RWPE2 (cell line): ENCODE data around the gene TJAP1.

ENCODE experiments used
- ATAC-seq: fragments of 200-7000 bp; cut with Tn5 transposase; 3 replicates; pipeline ENCODE4 v1.9.1; 2021; ENCODE audit warnings: low read depth
- DNase-seq: peaks from one replicate; pipeline ENCODE4 v3.0.0-alpha.2; 2020; ENCODE audit warnings: low spot score
- H3K27ac ChIP-seq: fragments of 450-650 bp; 2 replicates; pipeline ENCODE4 v1.5.1; 2017; ENCODE audit warnings: mild to moderate bottlenecking; ENCODE audit not compliant: poor library complexity, severe bottlenecking
- H3K27me3 ChIP-seq: fragments of 250-450 bp; sonication (Bioruptor Pico); 2 replicates; pipeline ENCODE4 v1.5.1; 2021; ENCODE audit warnings: mild to moderate bottlenecking, moderate library complexity; ENCODE audit not compliant: insufficient read depth, poor library complexity, severe bottlenecking
- H3K36me3 ChIP-seq: fragments of 250-450 bp; sonication (Bioruptor Pico); 2 replicates; pipeline ENCODE4 v1.5.1; 2020; ENCODE audit warnings: low read depth, mild to moderate bottlenecking, moderate library complexity
- H3K4me1 ChIP-seq: fragments of 250-450 bp; sonication (Bioruptor Pico); 2 replicates; pipeline ENCODE4 v1.5.1; 2021; ENCODE audit warnings: mild to moderate bottlenecking, moderate library complexity; ENCODE audit not compliant: insufficient read depth, poor library complexity, severe bottlenecking
- H3K4me3 ChIP-seq: fragments of 250-450 bp; sonication (Bioruptor Pico); 2 replicates; pipeline ENCODE4 v1.5.1; 2021; ENCODE audit warnings: mild to moderate bottlenecking, moderate library complexity; ENCODE audit not compliant: severe bottlenecking
- H3K9me3 ChIP-seq: fragments of 250-450 bp; sonication (Bioruptor Pico); 2 replicates; pipeline ENCODE4 v1.5.1; 2021; ENCODE audit warnings: mild to moderate bottlenecking, moderate library complexity; ENCODE audit not compliant: severe bottlenecking
- TF ChIP-seq, protein P1 (sequence below): fragments of 450-650 bp; IDR thresholded peaks from one replicate; pipeline ENCODE4 v1.5.1; 2017; ENCODE audit warnings: mild to moderate bottlenecking, moderate library complexity; ENCODE audit not compliant: poor library complexity, severe bottlenecking

Gene TJAP1

DNA sequence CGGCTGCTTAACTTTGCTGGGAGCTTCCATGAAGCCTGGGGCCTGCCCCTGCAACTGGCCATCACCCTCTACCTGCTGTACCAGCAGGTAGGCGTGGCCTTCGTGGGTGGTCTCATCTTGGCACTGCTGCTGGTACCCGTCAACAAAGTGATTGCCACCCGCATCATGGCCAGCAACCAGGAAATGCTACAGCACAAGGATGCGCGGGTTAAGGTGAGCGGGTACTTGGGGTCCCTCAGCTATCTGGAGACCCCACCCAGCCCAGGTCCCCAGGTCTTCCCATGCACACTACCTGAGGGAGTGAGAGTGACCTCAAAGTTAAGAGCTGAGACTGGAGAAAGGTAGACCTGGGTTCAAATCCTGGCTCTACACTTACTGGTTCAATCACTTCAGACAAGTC is 44.2 kb upstream of the TJAP1 start:
- no peak overlapping the region for H3K4me3 ChIP-seq
- DNase-seq (no peak), ATAC-seq (no peak)
- no peaks in the 10 kb centered on the region for H3K27me3 ChIP-seq
- no peak overlapping the region for H3K27ac ChIP-seq
- peaks cover 22% of the 10 kb centered on the region for H3K4me1 ChIP-seq
- peaks cover 17% of the 10 kb centered on the region for H3K36me3 ChIP-seq
- TF ChIP-seq, protein P1, sequence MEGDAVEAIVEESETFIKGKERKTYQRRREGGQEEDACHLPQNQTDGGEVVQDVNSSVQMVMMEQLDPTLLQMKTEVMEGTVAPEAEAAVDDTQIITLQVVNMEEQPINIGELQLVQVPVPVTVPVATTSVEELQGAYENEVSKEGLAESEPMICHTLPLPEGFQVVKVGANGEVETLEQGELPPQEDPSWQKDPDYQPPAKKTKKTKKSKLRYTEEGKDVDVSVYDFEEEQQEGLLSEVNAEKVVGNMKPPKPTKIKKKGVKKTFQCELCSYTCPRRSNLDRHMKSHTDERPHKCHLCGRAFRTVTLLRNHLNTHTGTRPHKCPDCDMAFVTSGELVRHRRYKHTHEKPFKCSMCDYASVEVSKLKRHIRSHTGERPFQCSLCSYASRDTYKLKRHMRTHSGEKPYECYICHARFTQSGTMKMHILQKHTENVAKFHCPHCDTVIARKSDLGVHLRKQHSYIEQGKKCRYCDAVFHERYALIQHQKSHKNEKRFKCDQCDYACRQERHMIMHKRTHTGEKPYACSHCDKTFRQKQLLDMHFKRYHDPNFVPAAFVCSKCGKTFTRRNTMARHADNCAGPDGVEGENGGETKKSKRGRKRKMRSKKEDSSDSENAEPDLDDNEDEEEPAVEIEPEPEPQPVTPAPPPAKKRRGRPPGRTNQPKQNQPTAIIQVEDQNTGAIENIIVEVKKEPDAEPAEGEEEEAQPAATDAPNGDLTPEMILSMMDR = no peak
- H3K9me3 ChIP-seq = no peaks in the 10 kb centered on the region

DNA sequence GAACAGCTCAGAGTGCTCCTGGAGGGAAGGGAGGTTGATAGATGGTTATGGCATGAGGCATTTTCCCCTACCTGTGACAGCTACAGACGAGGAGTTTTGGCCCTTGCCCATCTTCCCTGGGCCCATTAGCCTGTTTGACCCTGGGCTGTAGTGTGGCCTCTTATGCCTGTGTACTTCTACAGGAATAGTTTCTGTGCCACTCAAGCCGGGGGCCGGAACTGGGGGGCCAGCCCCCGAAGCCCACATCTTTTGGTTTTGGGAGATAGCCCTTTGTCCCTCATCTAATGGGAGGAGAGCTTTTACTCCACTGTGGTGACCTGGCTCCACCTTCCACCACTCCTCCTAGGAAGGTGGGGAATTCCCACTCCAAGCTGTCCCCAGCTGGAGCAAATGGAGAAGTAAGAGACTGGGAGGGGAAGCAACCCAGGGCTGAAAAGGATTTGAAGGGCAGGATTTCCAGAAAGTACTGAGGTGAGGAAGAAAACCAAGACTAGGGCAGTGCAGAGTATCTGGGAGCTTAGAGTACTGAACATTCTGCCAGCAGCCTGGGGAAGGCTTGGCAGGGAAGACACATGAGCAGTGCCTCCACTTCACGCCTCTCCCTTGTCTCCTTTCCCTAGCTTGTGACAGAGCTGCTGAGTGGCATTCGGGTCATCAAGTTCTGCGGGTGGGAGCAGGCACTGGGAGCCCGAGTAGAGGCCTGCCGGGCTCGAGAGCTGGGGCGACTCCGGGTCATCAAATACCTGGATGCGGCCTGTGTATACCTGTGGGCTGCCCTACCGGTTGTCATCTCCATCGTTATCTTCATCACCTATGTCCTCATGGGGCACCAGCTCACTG is 43.1 kb upstream of the TJAP1 start:
- Histone ChIP-seq H3K27me3 (no peaks in the 10 kb centered on the region), H3K36me3 (peaks cover 22% of the 10 kb centered on the region)
- TF ChIP-seq, protein P1 = no peak

DNA sequence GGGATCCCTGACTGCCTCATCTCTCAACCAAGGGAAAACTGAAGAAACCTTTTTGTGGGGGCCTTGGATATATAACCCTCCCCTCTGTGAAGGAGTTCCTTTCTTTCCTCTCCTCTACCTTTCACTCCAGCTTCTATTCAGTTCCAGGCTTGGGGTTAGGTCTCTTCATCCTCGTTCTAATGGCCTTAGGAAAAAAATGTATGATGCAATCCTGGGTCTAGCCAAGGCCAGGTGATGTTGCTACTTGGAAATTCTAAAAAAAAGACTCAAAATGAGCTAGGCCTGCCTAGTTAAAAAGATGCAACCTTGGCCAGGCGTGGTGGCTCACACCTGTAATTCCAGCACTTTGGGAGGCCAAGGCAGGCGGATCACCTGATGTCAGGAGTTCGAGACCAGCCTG is 42.4 kb upstream of the TJAP1 start:
- DNase-seq (no peak), ATAC-seq (no peak)
- no peaks in the 10 kb centered on the region for H3K27me3 ChIP-seq
- TF ChIP-seq, protein P1 = no peak
- peaks cover 19% of the 10 kb centered on the region for H3K4me1 ChIP-seq
- no peak overlapping the region for H3K4me3 ChIP-seq
- no peak overlapping the region for H3K27ac ChIP-seq
- H3K36me3 ChIP-seq = peaks cover 20% of the 10 kb centered on the region
- H3K9me3 ChIP-seq = no peaks in the 10 kb centered on the region

More for the DNA sequence above, 43.1 kb upstream of the TJAP1 start:
- no peak overlapping the region for H3K4me3 ChIP-seq
- no peaks in the 10 kb centered on the region for H3K9me3 ChIP-seq
- H3K27ac ChIP-seq = no peak overlapping the region
- H3K4me1 ChIP-seq = peaks cover 19% of the 10 kb centered on the region
- ATAC-seq (no peak), DNase-seq (no peak)

DNA sequence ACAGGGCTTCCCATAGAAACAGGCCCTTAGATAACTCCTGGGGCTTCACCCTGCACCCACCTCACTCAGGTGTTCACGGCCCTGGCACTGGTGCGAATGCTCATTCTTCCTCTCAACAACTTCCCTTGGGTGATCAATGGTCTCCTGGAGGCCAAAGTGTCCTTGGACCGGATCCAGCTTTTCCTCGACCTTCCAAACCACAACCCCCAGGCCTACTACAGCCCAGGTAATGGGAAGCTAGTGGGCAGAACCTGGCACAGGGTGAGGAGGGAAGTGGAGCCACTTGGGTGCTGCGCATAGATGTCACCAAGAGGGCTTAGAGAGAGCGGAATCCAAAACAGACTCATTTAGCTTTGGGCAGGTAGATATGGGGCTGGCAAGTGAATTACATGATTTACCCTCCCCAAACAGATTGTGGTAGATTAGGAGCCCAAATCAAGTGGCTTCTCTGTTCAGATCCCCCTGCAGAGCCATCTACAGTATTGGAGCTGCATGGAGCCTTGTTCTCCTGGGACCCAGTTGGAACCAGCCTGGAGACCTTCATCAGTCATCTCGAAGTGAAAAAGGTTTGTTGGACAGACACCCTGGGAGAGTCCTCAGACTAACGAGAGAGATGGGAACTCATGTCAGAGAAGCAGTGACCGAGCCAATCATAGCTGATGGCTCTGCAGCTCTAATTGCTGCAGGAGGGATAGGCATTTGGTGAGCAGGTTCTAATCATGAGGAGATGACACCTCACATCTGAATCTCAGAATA is 41.5 kb upstream of the TJAP1 start:
- peak overlapping the region; percentile 35 for H3K27ac ChIP-seq
- DNase-seq (no peak), ATAC-seq (peak; percentile 17; the same call in 2 of the 3 replicates)
- H3K4me3 ChIP-seq = no peak overlapping the region
- H3K9me3 ChIP-seq = no peaks in the 10 kb centered on the region
- H3K4me1 ChIP-seq = peaks cover 19% of the 10 kb centered on the region
- H3K27me3 ChIP-seq = no peaks in the 10 kb centered on the region
- peaks cover 23% of the 10 kb centered on the region for H3K36me3 ChIP-seq
- TF ChIP-seq, protein P1 = no peak
